K562 (cell line): Measurements from ENCODE around the gene DHTKD1.

Source experiments
- ARID2 ChIP-seq: fragments of 450-650 bp; IDR thresholded peaks from 2 replicates; pipeline ENCODE4 v1.6.1; 2017; ENCODE audit warnings: antibody characterized with exemption, mild to moderate bottlenecking
- FOXJ2 ChIP-seq: fragments of 200-800 bp; sonication (Bioruptor generic); IDR thresholded peaks from 2 replicates; pipeline ENCODE4 v1.6.1; 2016; ENCODE audit warnings: missing genetic modification characterization, missing compliant biosample characterization
- RBM34 ChIP-seq: fragments of 200-400 bp; formaldehyde crosslinking; IDR thresholded peaks from 2 replicates; pipeline ENCODE4 v1.6.1; 2018; ENCODE audit warnings: low read length, borderline replicate concordance; ENCODE audit not compliant: insufficient read depth
- SP1 ChIP-seq: sonication (generic); formaldehyde crosslinking; IDR thresholded peaks from 2 replicates; pipeline ENCODE4 v1.8.1; 2022; ENCODE audit warnings: mild to moderate bottlenecking, missing genetic modification reagents
- TF ChIP-seq, protein P1 (sequence below), 3 experiments: IDR thresholded peaks in 2 of 3; conservative IDR thresholded peaks in 1 of 3; 2 replicates each; pipeline ENCODE4 v1.5.1; 2011 to 2012; ENCODE audit warnings: low read length in 3 of 3, mild to moderate bottlenecking in 3 of 3, control low read depth in 2 of 3, improper control_type of control experiment in 1 of 3, inconsistent platforms in 1 of 3, low read depth in 1 of 3, mixed read lengths in 1 of 3, moderate library complexity in 1 of 3; ENCODE audit not compliant: insufficient read depth in 2 of 3

DNA sequence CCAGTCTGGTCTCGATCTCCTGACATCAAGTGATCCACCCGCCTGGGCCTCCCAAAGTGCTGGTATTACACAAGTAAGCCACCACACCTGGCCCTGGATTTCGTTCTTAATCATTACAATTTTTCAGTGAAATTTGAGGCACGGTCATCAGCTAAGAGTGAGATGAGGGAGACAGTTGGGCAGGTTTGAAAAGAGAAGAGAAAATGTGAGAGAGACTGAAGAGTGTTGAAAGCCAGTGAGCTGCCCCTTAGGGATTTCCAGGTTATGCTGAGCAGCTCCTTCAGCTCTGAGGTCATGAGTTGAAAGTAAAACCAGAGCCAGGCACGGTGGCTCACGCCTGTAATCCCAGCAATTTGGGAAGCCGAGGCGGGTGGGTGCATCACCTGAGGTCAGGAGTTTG, 20.2 kb upstream of the DHTKD1 start:
- no peak for TF ChIP-seq FOXJ2 (tag)
- no peak for TF ChIP-seq ARID2
- no peak for TF ChIP-seq RBM34
- TF ChIP-seq, protein P1, sequence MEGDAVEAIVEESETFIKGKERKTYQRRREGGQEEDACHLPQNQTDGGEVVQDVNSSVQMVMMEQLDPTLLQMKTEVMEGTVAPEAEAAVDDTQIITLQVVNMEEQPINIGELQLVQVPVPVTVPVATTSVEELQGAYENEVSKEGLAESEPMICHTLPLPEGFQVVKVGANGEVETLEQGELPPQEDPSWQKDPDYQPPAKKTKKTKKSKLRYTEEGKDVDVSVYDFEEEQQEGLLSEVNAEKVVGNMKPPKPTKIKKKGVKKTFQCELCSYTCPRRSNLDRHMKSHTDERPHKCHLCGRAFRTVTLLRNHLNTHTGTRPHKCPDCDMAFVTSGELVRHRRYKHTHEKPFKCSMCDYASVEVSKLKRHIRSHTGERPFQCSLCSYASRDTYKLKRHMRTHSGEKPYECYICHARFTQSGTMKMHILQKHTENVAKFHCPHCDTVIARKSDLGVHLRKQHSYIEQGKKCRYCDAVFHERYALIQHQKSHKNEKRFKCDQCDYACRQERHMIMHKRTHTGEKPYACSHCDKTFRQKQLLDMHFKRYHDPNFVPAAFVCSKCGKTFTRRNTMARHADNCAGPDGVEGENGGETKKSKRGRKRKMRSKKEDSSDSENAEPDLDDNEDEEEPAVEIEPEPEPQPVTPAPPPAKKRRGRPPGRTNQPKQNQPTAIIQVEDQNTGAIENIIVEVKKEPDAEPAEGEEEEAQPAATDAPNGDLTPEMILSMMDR (IDR thresholded peaks at IDR 0.05 in 2 of 3, conservative IDR thresholded peaks at IDR 0.05 in 1 of 3; ENCODE audit: insufficient read depth in 2 of 3, low read depth in 1 of 3, low read length in 3 of 3), result no peak
- no peak for TF ChIP-seq SP1 (CRISPR knock-in tag)
